Right ventricle myocardium superior (tissue), 1 donor: Measurements from ENCODE around the gene INO80C. TPM values are rescaled to one million over a fixed set of nuclear protein-coding genes. Genes with fewer than 3 reads are reported as not detected.

ENCODE experiments used
- ATAC-seq: fragments of 200-7000 bp; cut with Tn5 transposase; one replicate; pipeline ENCODE4 v1.9.1; 2020; ENCODE audit warnings: mild to moderate bottlenecking; ENCODE audit not compliant: poor library complexity
- DNase-seq: peaks from one replicate; pipeline ENCODE4 v3.0.0-alpha.2; 2020
- intact Hi-C: fragments of 100-400 bp; cut with DNase I; formaldehyde crosslinking; loops from one replicate; pipeline ENCODE4 v1.11.2; 2022
- total RNA-seq: library from RNA; stranded (reverse); fragmentation: NEBNext Ultra II Directional; extraction: Animal tissue kit (Norgen Biotek cat#: 25700); gene quantifications from one replicate; pipeline ENCODE4 v1.2.1, GENCODE V29; 2021
- donor health status: DM: no; HTN: yes; CAD: no; lungs with severe emphysema.

INO80C gene
- total RNA-seq, 1 donor from 2014 or later: 23.1 TPM

DNA sequence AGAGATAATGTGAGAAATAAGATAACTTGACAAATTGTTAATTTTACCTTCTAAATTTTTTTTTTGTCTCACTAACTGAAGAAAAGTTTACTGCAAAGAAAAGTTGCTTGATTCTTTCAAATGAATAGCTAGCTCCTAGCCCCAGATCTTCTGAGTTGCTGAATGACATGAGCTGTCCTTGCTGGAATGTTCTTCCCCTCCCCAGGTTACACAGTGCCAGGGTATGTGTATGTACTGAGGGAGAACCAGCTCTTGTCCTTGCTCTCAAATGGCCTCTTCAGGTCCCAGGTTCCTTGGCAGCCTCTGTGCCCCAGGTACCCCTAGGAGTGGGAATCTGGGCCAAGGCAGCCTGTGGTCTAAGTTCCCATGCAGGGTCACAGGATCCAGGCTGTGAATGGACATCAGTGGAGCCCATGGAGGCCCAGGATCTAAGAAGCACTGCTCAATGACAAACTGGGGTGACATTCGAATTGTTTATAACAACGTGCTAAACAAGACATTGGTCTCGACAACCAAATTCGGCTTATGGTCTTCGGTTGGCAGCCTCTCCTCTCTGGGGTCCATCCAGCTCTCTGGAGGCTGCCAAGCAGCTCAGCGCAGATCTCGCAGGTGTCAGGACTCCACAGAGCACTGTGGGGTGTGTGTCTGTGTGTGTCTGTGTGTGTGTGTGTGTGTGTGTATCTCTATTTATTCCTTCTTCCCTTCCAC, 17.1 kb upstream of the INO80C start:
- DNase-seq (no peak), ATAC-seq (peak; percentile 43)
- intact Hi-C loops: no loop called here

DNA sequence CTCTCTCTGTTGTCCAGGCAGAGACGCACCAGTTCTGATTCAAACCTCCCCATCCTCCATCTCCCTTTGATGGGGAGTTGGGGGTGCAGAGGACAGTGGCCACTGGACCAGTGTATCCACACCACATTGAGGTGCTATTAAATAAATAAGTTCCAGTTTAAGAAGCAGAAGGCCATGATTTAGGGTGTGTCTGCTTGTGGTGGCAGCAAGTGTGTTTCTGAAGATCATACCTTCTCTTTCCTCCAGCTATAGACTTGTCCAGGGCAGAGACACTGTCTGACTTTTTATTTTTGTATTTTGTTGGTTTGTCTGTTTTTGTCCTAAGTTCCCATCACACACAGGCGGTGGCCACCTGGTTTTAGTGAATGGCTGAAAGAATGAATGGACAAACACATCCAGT, 16.5 kb upstream of the INO80C start:
- DNase-seq (no peak), ATAC-seq (no peak)
- intact Hi-C loops: no loop called here

DNA sequence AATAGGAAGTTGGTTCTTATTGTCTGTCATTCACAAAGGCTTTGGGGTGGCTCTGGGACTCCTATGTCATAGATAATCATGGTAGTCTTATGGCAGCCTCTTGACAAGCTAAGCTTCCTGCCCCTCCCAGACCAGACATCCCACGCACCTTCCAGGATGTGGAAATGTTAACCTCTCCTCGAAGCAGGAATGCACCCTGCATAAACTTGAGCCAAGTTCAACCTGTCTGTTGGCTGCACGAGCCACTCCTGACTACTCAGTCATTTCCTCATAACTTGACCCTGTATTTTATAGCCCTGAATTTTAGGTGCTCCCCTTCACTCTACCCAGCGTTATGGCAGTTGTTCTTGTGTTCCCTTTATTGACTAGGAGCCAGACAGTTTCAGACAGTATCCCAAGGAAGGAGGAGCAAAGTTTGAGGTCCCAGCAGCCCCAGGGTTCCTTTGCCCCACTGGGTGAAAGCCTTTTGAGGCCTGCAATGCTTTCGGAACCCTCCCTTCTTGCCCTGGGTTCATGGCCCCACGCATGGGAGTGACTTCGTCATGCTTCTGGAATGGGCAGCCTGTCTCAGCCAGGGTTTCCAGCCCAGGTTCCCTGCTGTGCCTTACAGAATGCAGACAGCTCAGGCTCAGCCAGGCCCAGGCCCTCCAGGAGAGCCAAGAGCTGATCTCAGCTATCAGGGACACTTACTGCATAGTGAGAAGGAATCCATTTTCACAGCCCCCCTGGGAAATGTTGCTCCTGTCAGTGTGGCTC, 15.6 kb upstream of the INO80C start:
- intact Hi-C loops: no loop called here
- ATAC-seq (peak; percentile 79), DNase-seq (peak; percentile 72)

DNA sequence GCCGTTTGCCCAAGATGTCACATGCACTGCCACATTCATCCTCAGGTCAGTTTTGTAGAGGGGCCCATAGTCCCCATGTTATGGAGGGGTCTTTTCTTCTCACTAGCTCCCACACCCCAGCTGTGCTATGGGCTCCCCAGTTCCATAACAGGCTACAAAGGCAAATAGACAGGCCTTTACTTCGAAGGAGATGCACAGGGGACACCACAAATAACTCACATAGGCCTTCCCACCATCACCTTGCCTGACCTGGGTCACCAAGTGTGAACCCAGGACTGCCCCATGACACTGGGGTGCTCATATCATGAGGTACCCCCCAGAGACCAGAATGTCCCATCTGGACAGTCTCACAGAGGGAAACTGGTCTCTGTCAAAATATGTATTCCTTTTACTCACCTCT, 15.0 kb upstream of the INO80C start:
- intact Hi-C loops: no loop called here
- DNase-seq (no peak), ATAC-seq (no peak)

DNA sequence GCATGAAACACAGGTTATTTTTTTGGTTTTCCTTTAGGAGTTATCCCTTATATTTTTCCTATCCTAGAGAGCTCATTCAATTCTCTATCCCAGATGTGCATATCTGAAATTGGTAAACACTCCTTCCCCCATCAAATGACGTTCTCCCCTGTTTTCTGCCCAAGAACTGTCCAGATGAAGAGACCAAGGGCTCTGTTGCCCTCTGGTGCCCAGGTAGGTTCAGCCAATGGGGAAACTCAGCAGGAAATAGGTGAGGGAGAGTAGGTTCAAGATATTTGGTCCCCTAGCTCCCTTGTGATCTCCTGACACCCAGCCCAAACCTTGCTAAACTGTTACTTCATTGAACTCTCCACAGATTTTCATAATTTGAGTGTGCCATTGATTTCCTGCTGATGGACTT, 14.1 kb upstream of the INO80C start:
- intact Hi-C loops: no loop called here
- DNase-seq: no peak
- ATAC-seq: no peak

DNA sequence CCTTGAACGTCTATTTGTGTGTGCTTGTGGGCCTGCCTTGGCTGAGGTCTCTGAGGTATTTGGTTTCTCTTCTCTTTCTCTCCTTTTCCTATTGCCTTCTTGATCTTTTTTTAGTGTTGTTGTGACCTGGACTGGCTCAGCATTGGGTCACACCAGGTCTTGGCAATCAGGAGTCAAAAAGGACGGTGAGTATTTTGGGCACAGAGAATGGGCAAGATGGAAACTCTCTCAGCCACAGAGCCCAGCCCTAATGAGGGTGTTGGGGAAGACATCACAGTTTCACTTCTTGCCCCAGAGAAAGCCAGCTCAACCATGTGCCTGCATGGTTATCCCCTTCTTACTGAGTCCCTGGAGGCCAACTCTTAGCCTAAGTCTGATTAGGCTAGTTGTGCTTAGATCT, 13.7 kb upstream of the INO80C start:
- ATAC-seq: peak; percentile 18
- intact Hi-C loops: no loop called here
- no peak for DNase-seq

DNA sequence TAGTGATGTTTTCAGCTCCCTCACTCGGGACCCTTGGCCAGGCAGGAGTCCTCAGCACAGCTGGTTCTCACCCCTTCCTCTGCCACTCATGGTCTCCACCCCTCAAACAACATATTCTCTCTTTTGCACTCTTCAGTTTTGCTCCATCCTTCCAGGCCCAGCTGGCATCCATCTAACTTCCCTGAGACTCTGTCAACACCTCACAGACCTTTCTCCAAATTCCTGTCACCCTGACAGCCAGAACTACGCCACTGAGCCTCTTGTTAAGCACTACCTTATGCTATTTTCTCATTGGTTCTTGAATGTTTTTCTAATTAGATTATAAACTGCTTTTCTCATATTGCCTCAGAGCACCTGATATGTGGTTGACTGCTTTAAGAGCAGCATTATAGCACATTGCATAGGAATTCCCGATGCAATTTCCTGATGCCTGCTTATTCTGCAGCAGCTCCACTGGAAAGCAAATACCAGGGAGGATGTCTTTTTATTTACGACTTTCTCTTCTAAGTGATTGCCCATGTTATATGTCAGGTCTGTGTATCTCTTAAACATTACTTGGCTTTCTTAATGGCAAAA, 12.4 kb upstream of the INO80C start:
- ATAC-seq (peak; percentile 47), DNase-seq (no peak)
- intact Hi-C loops: no loop called here

DNA sequence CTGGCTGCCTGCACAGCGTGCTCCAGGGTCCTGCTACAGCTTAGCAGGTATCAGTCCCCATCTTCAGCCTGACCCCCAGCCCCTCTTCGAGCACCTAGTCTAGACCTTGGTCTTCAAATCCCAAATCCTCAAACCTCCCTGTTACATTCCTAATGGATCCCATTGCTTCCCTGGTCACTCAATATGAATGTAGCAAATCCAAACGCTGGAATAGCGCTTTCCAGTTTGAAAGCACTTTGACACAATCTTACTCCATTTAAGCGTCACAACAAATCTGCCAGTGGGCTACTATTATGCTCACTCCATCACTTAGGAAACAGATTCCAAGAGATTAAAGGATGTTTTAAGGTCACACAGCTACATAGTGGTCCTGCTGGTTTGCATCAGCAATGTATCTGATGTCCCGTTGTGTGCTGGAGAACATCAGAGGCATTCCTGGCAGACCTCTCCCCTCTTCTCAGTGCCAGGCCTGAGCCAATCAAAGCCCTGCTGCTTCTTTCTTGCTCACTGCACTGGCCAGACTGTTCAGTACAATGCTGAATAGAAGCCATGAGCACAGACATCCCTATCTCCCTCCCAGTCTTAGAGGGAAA, 11.1 kb upstream of the INO80C start:
- intact Hi-C loops: no loop called here
- ATAC-seq (peak; percentile 30), DNase-seq (no peak)

DNA sequence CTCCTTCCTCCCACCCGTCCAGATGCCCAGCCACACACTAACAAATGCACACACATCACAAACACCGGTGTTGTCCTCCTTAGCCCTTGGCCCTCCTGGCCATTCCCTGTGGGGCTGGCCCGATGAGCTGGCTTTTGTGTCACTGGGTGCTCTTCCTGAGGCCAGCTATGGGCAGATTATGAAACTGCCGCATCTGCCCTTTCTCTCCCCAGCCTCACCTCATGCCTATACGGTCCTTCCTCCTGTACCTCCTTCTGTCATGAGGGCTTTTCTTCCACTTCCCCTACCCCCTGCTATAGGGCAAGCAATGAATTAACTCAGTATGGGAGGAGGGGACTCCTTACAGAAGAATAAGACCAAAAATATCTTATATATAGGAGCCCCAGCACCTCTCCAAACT, 10.3 kb upstream of the INO80C start:
- DNase-seq (no peak), ATAC-seq (no peak)
- intact Hi-C loops: no loop called here

DNA sequence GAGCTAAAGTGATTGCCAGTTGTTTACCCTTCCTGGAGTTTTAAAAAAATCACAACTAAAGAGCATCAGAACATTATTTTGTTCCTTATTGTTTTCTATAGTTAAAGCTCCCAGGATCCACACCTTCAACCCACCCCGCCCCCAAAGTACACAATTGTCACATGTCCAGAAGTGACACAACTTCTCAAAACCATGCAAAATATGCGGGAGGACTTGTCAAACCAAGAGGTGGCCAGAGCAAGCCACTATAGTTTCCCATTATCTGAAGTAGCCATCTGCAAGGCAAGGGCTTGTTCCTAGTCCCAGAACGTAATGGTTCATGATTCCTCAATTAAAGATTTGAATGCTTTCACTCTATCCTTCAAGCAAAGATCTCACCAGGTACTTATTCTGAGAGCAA, 9.9 kb upstream of the INO80C start:
- ATAC-seq: no peak
- intact Hi-C loops: no loop called here
- no peak for DNase-seq

DNA sequence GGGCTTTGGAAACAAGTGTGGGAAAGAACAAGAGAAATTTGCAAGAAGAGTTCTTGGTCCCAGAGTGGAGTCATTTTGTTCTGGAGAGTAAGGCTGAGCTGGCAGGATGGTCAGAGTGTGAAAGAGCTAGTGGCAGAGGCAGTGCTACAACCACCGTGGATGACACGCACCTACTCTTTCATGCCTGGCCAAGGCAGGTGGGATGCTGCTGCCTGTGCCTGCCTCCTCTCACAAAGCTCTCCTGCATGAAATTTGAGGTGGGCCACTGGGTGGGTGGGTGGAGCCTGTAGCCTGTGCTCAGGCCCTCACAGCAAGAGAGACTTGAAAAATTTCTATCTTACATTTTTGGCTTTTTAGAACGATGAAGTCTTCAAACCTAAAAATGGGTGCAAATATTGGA, 9.4 kb upstream of the INO80C start:
- intact Hi-C loops: no loop called here

DNA sequence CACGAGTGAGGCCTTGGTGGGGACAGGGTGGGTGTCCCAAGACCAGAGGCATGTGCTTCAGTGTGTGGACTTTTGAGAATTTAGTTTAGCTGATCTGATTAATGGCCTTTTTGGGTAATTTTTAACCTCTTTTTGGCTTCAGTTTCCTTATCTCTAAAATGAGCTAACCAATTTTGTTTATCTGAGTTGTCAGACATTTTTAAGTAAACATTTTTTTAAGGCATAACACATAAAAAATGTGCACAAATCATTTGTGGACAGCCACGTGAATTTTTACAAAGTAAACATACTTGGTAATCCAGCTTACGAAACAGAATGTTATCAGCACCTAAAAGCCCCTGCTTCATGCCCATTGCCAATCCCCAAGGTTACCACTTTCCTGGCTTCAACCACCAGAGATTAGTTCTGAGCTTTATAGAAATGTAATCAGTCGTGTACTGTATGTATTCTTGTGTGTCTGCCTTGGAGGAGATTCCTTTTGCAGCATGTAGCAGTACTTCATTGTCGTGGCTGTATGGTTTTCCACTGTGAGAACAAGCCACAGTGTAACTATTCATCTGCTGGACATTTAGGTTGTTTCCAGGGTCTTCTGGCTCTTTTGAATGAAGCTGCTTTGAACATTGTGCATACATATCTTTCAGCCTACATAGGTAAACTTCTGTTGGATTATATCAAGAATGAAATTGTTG, 8.4 kb upstream of the INO80C start:
- no peak for ATAC-seq
- no peak for DNase-seq
- intact Hi-C loops: no loop called here

More for the DNA sequence above, 9.4 kb upstream of the INO80C start:
- DNase-seq: no peak
- ATAC-seq: no peak

DNA sequence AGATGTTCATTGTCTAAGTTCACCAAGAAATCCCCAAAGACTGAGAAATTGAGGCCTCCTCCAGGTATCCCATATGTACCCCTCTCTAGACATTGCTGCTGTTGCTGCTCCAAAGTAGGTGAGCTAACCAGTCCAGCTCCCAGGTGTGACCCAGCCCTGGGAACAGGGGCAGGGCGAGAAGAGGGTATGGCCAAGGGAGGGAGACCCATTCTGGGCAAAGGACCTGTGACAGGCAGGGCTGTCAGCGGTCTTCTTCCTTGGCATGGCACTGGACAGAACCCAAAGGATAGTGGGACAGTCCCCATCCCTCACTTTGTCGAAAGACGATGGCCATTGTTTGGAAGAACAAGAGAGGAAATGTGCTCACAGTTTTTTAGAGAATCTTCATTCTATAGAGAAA, 7.2 kb upstream of the INO80C start:
- DNase-seq (no peak), ATAC-seq (no peak)
- intact Hi-C loops: no loop called here

DNA sequence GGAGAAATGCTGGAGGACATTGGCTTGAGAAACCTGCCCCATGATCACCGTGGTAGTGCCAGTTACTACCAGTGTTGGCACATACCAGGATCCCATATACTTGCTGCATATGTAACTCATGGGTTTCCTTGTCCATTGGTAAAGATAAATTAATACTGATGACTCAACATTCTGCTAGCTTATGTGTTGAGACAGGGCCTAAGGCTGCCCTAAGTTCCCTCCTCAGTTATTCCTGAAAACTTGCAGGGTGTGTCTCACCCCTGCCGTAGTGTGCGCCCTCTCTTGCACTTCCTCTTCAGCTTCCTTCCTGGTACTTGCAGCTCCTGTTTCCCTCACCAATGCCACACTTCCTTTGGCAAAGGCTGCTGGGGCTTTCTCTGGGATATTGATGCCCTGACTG, 4.3 kb upstream of the INO80C start:
- intact Hi-C loops: no loop called here
- no peak for ATAC-seq

DNA sequence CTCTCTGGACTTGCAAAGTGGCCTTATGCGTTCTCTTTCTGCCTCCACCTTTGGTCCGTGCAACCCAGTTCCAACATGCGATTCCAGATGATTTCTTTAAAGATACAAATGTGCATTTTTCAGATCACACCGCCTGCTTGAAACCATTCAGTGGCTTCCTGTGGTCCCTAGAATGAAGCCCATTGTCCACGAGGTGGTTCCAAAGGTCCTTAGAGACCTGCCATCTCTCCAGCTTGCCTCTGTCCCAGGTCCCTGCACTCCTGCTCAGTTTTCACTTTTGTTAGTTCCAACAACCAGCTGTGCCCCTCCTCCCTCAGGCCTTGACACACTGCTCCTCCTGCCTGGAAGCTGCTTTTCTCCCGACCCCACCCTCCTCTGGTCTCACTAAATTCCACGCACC, 3.6 kb upstream of the INO80C start:
- DNase-seq (no peak), ATAC-seq (no peak)
- intact Hi-C loops: no loop called here

More for the DNA sequence above, 4.3 kb upstream of the INO80C start:
- no peak for DNase-seq

DNA sequence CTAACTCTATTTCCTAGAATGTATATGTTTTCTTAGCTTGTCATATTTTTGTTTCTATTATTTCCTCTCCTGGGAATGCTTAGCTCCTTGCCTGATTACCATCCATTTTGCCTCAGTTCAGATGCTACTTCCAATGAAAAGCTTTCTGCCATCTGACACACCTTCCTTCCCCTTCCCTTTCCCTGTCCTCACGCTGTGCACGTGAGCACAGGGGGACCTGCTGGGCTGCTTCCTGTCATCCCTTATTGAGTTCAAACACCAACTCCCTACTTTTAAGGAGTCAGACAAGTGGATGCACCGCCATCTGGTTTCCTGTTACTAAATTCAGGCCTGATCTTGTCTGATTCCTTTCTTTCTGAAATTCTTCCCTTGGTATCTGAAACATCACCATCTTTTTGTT, 2.4 kb upstream of the INO80C start:
- no peak for DNase-seq
- no peak for ATAC-seq
- intact Hi-C loops: no loop called here

DNA sequence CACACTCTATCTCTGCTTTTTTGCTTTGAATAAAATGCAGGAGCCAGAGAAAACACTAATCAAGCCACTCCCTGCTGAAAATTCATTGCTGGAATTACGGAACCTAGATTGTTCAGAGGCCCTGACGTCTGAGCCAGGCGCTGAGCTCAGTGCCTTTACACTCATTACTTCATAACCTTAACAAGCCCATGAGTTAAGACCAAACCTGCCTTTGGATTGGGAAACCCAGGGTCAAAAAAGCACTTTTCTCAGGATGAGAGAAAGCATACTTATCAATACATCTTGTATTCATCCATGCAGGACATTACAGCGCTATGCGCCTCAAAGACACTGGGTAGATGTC, 762 bp downstream of the INO80C start:
- intact Hi-C loops: loop anchor here (5.0 kb wide), 1 partner anchor 85 kb away; the partner anchor contains the start of gene GALNT1

DNA sequence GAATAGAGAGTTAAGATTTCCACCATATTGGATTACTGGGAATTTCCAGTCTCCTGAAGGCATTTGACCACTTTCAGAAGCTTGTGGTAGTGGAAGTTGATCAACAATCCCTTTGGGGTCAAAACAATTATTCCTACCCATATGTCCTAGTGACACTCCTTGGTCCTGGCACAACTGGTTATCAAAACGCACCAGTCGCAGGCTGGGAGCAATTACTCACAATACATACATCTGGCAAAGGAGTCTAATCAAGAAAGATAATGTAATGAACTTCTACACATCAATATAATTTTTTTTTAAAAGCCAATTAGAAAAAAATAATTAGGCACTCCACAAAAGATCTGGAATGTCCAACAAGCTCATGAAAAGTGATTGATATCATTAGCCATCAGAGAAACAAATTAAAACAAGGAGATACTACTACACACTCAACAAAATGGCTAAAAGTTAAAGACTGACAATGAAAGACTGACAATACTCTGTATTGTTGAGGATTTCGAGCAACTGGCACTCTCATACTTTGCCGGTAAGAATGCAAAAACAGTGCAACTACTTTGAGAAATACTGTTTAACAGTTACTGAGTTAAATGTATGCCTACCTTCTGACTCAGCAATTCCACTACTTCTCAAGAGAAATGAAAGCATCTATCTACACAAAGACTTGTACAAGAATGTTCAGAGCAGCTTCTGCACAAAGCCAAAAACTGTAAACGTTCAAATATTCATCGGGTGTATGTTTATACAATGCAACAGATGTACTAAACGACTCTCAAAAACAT, 2.0 kb downstream of the INO80C start:
- DNase-seq (no peak), ATAC-seq (no peak)
- intact Hi-C loops: loop anchor here (5.0 kb wide), 1 partner anchor 87 kb away; the partner anchor contains the start of gene GALNT1

More for the DNA sequence above, 762 bp downstream of the INO80C start:
- ATAC-seq (peak; percentile 28), DNase-seq (no peak)
